B cell (primary cell): ENCODE results near the gene PRDM15.

Experiments used
- EZH2 ChIP-seq: IDR thresholded peaks from 2 replicates; pipeline ENCODE4 v1.6.1; 2012; ENCODE audit warnings: borderline replicate concordance, low read depth, mild to moderate bottlenecking, moderate library complexity, low read length; ENCODE audit not compliant: insufficient read depth, poor library complexity, severe bottlenecking
- TF ChIP-seq, protein P1 (sequence below): fragments of 200-600 bp; IDR thresholded peaks from one replicate; pipeline ENCODE4 v1.8.0; 2022; ENCODE audit warnings: antibody characterized with exemption, mild to moderate bottlenecking

DNA sequence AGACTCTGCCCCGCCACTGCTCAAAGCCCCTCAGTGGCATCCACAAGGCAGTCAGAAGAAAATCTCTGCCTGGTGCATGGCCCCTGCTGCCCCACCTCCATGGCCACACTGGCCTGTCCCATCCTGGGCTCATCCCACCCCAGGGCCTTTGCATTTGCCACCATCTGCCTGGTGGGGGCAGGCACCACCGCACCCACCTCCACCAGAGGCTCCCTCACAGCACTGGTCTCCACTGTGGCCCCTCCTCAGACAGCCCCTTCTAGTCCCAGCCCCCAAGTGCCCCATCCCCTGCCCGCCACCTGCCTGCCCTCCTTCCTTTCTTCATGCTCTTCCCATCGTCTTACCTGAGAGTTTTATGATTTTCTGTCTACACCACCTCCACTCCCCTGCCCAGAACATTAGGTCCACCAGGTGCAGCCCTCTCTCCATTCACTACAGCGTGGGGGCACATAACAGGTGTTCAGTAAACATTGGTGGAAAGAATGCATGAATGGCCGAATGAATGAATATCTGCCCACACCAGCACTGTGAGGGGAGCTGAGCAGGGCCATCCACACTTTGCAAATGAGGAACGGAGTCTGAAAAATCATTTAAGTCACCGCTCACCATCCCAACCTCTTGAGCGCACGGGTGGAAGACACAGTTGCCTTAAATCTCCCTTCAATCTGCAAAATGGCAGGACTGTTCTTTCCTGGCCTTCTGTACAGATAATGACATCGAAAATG lies 2.1 kb downstream of the PRDM15 start:
- TF ChIP-seq, protein P1, sequence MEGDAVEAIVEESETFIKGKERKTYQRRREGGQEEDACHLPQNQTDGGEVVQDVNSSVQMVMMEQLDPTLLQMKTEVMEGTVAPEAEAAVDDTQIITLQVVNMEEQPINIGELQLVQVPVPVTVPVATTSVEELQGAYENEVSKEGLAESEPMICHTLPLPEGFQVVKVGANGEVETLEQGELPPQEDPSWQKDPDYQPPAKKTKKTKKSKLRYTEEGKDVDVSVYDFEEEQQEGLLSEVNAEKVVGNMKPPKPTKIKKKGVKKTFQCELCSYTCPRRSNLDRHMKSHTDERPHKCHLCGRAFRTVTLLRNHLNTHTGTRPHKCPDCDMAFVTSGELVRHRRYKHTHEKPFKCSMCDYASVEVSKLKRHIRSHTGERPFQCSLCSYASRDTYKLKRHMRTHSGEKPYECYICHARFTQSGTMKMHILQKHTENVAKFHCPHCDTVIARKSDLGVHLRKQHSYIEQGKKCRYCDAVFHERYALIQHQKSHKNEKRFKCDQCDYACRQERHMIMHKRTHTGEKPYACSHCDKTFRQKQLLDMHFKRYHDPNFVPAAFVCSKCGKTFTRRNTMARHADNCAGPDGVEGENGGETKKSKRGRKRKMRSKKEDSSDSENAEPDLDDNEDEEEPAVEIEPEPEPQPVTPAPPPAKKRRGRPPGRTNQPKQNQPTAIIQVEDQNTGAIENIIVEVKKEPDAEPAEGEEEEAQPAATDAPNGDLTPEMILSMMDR = no peak
- no peak for TF ChIP-seq EZH2
